ENCODE results near the gene RPS6KB1.

GRCh38 chr17:59893676-59894100 lies 767 bp downstream of the RPS6KB1 start:
- TF ChIP-seq CTCF (IDR thresholded peaks at IDR 0.05 in 2 of 3, conservative IDR thresholded peaks at IDR 0.05 in 1 of 3; ENCODE audit: borderline replicate concordance in 1 of 3, insufficient read depth in 1 of 3, low read depth in 2 of 3, low read length in 2 of 3), result peak in 2 of 3 experiments; percentile 12 to 22; a peak in 1 of 6 replicates
- no peak for TF ChIP-seq REST (IDR thresholded peaks at IDR 0.05; ENCODE audit: low read depth)
